Neural progenitor cell (in vitro differentiated cells): Measurements from ENCODE around the gene RBM45. TPM values are rescaled to one million over a fixed set of nuclear protein-coding genes. Genes with fewer than 3 reads are reported as not detected.

ENCODE experiments used
- DNase-seq: peaks from one replicate; pipeline ENCODE4 v3.0.0-alpha.2; 2016; ENCODE audit warnings: low spot score
- H2AFZ ChIP-seq: fragments of 200-600 bp; sonication (generic); replicated peaks from 2 replicates; pipeline ENCODE4 v1.6.1; 2016; ENCODE audit warnings: antibody characterized with exemption
- H3F3A ChIP-seq: fragments of 200-600 bp; sonication (generic); 2 replicates; pipeline ENCODE4 v1.6.1; 2016; ENCODE audit warnings: antibody characterized with exemption, low read depth
- H3K27ac ChIP-seq: fragments of 200-600 bp; sonication (generic); 2 replicates; pipeline ENCODE4 v1.5.1; 2016; ENCODE audit warnings: mild to moderate bottlenecking
- H3K27me3 ChIP-seq: fragments of 200-600 bp; sonication (generic); 2 replicates; pipeline ENCODE4 v1.6.1; 2016; ENCODE audit warnings: mild to moderate bottlenecking, moderate library complexity
- H3K36me3 ChIP-seq: fragments of 200-600 bp; sonication (generic); 2 replicates; pipeline ENCODE4 v1.5.1; 2016
- H3K4me1 ChIP-seq: fragments of 200-600 bp; sonication (generic); 2 replicates; pipeline ENCODE4 v1.6.1; 2016; ENCODE audit warnings: mixed run types
- H3K4me2 ChIP-seq: fragments of 200-600 bp; sonication (generic); 2 replicates; pipeline ENCODE4 v1.6.1; 2016
- H3K4me3 ChIP-seq: fragments of 200-600 bp; sonication (generic); 2 replicates; pipeline ENCODE4 v1.5.1; 2016
- H3K79me2 ChIP-seq: fragments of 200-600 bp; sonication (generic); 2 replicates; pipeline ENCODE4 v1.6.1; 2016; ENCODE audit warnings: low read depth
- H3K9ac ChIP-seq: fragments of 200-600 bp; sonication (generic); 2 replicates; pipeline ENCODE4 v1.6.1; 2016
- H3K9me3 ChIP-seq: fragments of 200-600 bp; sonication (generic); 2 replicates; pipeline ENCODE4 v1.5.1; 2016; ENCODE audit warnings: low read depth
- H4K20me1 ChIP-seq: fragments of 200-600 bp; sonication (generic); 2 replicates; pipeline ENCODE4 v1.6.1; 2016; ENCODE audit warnings: low read depth
- H3K27ac Mint-ChIP-seq: 3 replicates; pipeline ENCODE4 v1.8.0; 2021; ENCODE audit warnings: mixed read lengths
- H3K27me3 Mint-ChIP-seq: 2 replicates; pipeline ENCODE4 v1.8.0; 2022; ENCODE audit warnings: low read depth, mild to moderate bottlenecking, inconsistent platforms, moderate library complexity, mixed read lengths; ENCODE audit not compliant: insufficient read depth
- H3K36me3 Mint-ChIP-seq: 3 replicates; pipeline ENCODE4 v1.8.0; 2021; ENCODE audit warnings: mixed read lengths
- H3K4me1 Mint-ChIP-seq: 3 replicates; pipeline ENCODE4 v1.8.0; 2021; ENCODE audit warnings: mixed read lengths
- H3K4me3 Mint-ChIP-seq: 3 replicates; pipeline ENCODE4 v1.8.0; 2021; ENCODE audit warnings: mild to moderate bottlenecking, moderate library complexity, mixed read lengths
- H3K9me3 Mint-ChIP-seq: 3 replicates; pipeline ENCODE4 v1.8.0; 2020; ENCODE audit warnings: mixed read lengths
- EZH2 ChIP-seq: fragments of 200-600 bp; sonication (generic); IDR thresholded peaks from 2 replicates; pipeline ENCODE4 v1.6.1; 2017; ENCODE audit warnings: antibody characterized with exemption, mild to moderate bottlenecking, moderate library complexity
- EZH2phosphoT487 ChIP-seq: fragments of 200-600 bp; sonication (generic); IDR thresholded peaks from 2 replicates; pipeline ENCODE4 v1.6.1; 2017; ENCODE audit warnings: antibody characterized with exemption
- total RNA-seq: library from RNA; depleted of rRNA; stranded (reverse); fragments of >200 nt; gene quantifications from 2 replicates; pipeline ENCODE4 v1.2.3, GENCODE V29; 2015; ENCODE audit warnings: low replicate concordance
- TF ChIP-seq, protein P1 (sequence below): fragments of 200-600 bp; sonication (generic); IDR thresholded peaks from 2 replicates; pipeline ENCODE4 v1.5.1; 2017; ENCODE audit warnings: antibody characterized with exemption, mild to moderate bottlenecking

The RBM45 gene
- total RNA-seq, 1 donor from 2014 or later: 23.0 TPM

DNA sequence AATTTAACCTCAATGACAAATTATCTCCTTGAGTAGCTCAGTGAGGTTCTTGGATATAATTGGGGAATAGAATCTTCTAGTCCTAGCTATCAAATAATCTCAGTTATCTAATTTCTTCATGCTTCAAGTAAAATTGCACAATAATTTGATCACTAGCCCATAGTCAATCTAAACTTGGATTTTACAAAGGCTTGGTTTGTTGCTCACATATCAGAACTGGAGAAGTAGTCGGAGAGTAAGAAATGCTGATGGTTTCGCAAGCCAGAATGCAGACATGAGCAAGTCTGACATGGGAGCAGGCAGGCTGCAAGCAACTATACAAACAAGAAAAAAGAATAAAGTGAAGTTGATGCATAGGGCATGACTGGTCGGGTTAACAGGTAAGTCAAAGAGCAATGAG lies 28.0 kb upstream of the RBM45 start:
- Mint-ChIP-seq H3K9me3 (peaks cover 5% of the 10 kb centered on the region), H3K27me3 (no peaks in the 10 kb centered on the region), H3K4me3 (no peak overlapping the region), H3K27ac (no peak overlapping the region), H3K36me3 (no peaks in the 10 kb centered on the region), H3K4me1 (peaks cover 2% of the 10 kb centered on the region)
- Histone ChIP-seq H3K27ac (no peak overlapping the region), H3K27me3 (no peaks in the 10 kb centered on the region), H3K4me1 (no peaks in the 10 kb centered on the region), H2AFZ (no peak overlapping the region), H3K79me2 (no peaks in the 10 kb centered on the region), H3K4me3 (no peak overlapping the region), H3K4me2 (no peak overlapping the region), H3F3A (no peaks in the 10 kb centered on the region), H3K9ac (no peak overlapping the region), H3K9me3 (peaks cover 5% of the 10 kb centered on the region), H4K20me1 (no peaks in the 10 kb centered on the region), H3K36me3 (no peaks in the 10 kb centered on the region)
- DNase-seq: no peak
- TF ChIP-seq EZH2 (no peak), EZH2phosphoT487 (no peak)

DNA sequence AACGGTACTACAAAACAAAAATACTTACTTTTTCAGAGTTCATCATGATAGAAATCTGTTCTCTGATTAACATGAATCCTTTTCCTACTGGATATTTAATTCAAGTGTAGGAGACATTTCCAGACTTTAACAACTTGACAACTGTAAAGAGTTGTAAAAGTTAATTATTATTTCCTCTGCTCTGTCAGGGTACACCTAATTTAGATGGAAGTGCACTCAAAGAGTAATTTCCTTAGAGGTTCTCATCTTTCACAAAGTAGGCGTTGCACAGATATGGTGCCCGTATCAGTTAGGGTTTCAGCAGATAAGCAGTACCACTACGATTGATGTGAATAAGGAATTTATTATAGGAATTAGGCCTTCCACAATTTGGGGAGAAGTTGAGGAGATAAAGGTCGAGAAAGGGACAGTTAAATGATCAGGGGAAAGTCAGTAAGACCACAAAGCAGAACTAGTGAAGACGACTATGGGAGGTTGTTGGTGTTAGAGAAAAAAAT lies 23.4 kb upstream of the RBM45 start:
- Mint-ChIP-seq H3K36me3 (no peaks in the 10 kb centered on the region), H3K4me1 (no peaks in the 10 kb centered on the region), H3K4me3 (no peak overlapping the region), H3K27ac (no peak overlapping the region), H3K27me3 (no peaks in the 10 kb centered on the region), H3K9me3 (no peaks in the 10 kb centered on the region)
- Histone ChIP-seq H3K9me3 (no peaks in the 10 kb centered on the region), H3K4me1 (no peaks in the 10 kb centered on the region), H3K27ac (no peak overlapping the region), H2AFZ (no peak overlapping the region), H3F3A (no peaks in the 10 kb centered on the region), H3K27me3 (no peaks in the 10 kb centered on the region), H3K79me2 (no peaks in the 10 kb centered on the region), H3K9ac (no peak overlapping the region), H3K4me3 (no peak overlapping the region), H3K36me3 (no peaks in the 10 kb centered on the region), H4K20me1 (no peaks in the 10 kb centered on the region), H3K4me2 (no peak overlapping the region)
- TF ChIP-seq EZH2 (no peak), EZH2phosphoT487 (no peak)
- TF ChIP-seq, protein P1, sequence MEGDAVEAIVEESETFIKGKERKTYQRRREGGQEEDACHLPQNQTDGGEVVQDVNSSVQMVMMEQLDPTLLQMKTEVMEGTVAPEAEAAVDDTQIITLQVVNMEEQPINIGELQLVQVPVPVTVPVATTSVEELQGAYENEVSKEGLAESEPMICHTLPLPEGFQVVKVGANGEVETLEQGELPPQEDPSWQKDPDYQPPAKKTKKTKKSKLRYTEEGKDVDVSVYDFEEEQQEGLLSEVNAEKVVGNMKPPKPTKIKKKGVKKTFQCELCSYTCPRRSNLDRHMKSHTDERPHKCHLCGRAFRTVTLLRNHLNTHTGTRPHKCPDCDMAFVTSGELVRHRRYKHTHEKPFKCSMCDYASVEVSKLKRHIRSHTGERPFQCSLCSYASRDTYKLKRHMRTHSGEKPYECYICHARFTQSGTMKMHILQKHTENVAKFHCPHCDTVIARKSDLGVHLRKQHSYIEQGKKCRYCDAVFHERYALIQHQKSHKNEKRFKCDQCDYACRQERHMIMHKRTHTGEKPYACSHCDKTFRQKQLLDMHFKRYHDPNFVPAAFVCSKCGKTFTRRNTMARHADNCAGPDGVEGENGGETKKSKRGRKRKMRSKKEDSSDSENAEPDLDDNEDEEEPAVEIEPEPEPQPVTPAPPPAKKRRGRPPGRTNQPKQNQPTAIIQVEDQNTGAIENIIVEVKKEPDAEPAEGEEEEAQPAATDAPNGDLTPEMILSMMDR: no peak
- no peak for DNase-seq

DNA sequence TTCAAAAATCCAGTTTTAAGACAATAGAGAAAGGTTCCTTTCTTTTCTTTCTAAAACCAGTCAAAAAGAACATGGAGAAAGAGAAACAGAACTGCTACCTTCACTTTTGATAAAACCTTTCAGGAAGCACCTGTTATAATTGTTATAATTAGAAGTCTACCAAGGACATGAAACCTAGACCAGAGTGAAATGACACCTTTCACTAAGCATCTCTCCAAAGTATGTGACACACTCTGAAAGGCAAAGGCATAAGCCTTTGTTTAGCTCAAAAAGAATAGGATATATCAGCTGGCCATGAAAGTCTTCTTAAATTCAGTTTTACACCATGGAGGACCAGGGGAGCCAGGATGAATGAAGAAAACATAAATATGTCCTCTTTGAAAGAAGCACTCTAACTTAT lies 18.8 kb upstream of the RBM45 start:
- no peak overlapping the region for H3K4me3 Mint-ChIP-seq
- no peak for TF ChIP-seq EZH2phosphoT487
- TF ChIP-seq EZH2: no peak
- TF ChIP-seq, protein P1: no peak
- Histone ChIP-seq H3K4me2 (no peak overlapping the region), H4K20me1 (no peaks in the 10 kb centered on the region), H3K9ac (no peak overlapping the region), H3K4me3 (no peak overlapping the region), H3K27ac (no peak overlapping the region), H3K79me2 (no peaks in the 10 kb centered on the region), H3K27me3 (no peaks in the 10 kb centered on the region), H3K36me3 (no peaks in the 10 kb centered on the region), H3K4me1 (no peaks in the 10 kb centered on the region), H3F3A (no peaks in the 10 kb centered on the region), H2AFZ (no peak overlapping the region), H3K9me3 (no peaks in the 10 kb centered on the region)
- peaks cover 6% of the 10 kb centered on the region for H3K9me3 Mint-ChIP-seq
- no peaks in the 10 kb centered on the region for H3K36me3 Mint-ChIP-seq
- H3K27me3 Mint-ChIP-seq: peaks cover 3% of the 10 kb centered on the region
- H3K4me1 Mint-ChIP-seq: no peaks in the 10 kb centered on the region
- H3K27ac Mint-ChIP-seq: no peak overlapping the region
- no peak for DNase-seq

DNA sequence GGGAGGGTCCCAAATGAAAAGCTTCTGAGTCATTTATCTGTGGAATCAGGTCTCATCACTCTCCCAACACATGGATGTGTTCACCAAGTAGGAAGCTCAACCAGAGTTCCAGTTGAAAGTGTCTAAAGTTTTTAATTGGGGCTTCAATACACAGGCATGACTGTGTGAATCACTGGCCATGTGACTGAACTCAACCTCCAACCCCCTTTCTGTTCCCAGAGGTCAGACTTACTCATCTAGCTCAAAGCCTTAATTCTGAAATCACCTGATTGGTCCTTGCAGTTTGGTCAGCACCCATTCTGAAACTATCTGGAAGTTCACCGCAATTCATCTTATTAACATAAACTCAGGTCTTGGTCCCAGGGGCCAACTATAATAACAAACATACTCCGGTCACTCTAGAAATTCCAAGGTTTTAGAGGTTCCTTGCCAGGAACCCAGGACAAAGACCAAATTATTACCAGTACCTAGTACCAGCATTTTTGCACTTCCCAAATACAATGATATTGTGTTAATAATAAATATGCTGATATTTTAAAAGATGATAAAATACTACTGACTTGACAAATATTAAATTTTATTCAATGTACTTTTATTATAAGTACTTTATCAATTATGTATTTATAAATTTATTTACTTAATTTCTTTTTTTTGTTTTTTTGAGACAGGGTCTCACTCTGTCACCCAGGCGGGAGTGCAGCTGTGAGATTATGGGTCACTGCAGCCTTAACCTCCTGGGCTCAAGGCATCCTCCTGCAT lies 10.7 kb upstream of the RBM45 start:
- H3K27me3 ChIP-seq: no peaks in the 10 kb centered on the region
- no peaks in the 10 kb centered on the region for H3K9me3 ChIP-seq
- no peak overlapping the region for H3K9ac ChIP-seq
- no peaks in the 10 kb centered on the region for H3K4me1 ChIP-seq
- no peak overlapping the region for H3K4me2 ChIP-seq
- H3K36me3 ChIP-seq: no peaks in the 10 kb centered on the region
- H3K27ac ChIP-seq: no peak overlapping the region
- Mint-ChIP-seq H3K4me3 (no peak overlapping the region), H3K27me3 (no peaks in the 10 kb centered on the region), H3K36me3 (no peaks in the 10 kb centered on the region), H3K27ac (no peak overlapping the region), H3K4me1 (peaks cover 4% of the 10 kb centered on the region), H3K9me3 (peaks cover under 1% of the 10 kb centered on the region)
- no peak for DNase-seq
- H2AFZ ChIP-seq: peak overlapping the region; percentile 46
- H3K79me2 ChIP-seq: no peaks in the 10 kb centered on the region
- no peak overlapping the region for H3K4me3 ChIP-seq
- H3F3A ChIP-seq: no peaks in the 10 kb centered on the region
- no peaks in the 10 kb centered on the region for H4K20me1 ChIP-seq
- TF ChIP-seq, protein P1: no peak
- no peak for TF ChIP-seq EZH2
- TF ChIP-seq EZH2phosphoT487: no peak
